ENCODE results near the gene PCSK6.
"Not testable (repeated sequence)": the region's sequence is repeated elsewhere in the genome, so short reads cannot be mapped to it uniquely, and the experiment has no call there.

Gene PCSK6

GRCh38 chr15:101361418-101361817, 128.1 kb downstream of the PCSK6 start:
- no peak overlapping the region for H3K4me3 ChIP-seq (ENCODE audit: low read depth, low read length)

- no peak overlapping the region for H3K4me3 ChIP-seq (ENCODE audit: low read depth, low read length)
Measured at GRCh38 chr15:101359365-101359947, 130.1 kb downstream of the PCSK6 start.

- H3K4me3 ChIP-seq (ENCODE audit: low read depth, low read length): no peak overlapping the region
Measured at GRCh38 chr15:101358895-101359294, 130.6 kb downstream of the PCSK6 start.

GRCh38 chr15:101357885-101358284, 131.6 kb downstream of the PCSK6 start:
- H3K4me3 ChIP-seq (ENCODE audit: low read depth, low read length): no peak overlapping the region

GRCh38 chr15:101357333-101357732, 132.2 kb downstream of the PCSK6 start:
- H3K4me3 ChIP-seq (ENCODE audit: low read depth, low read length): no peak overlapping the region

GRCh38 chr15:101356512-101357172, 132.9 kb downstream of the PCSK6 start:
- H3K4me3 ChIP-seq (ENCODE audit: low read depth, low read length): not testable (repeated sequence)

GRCh38 chr15:101355678-101356464, 133.6 kb downstream of the PCSK6 start:
- no peak overlapping the region for H3K4me3 ChIP-seq (ENCODE audit: low read depth, low read length)

- no peak overlapping the region for H3K4me3 ChIP-seq (ENCODE audit: low read depth, low read length)
Measured at GRCh38 chr15:101354891-101355623, 134.4 kb downstream of the PCSK6 start.

- no peak overlapping the region for H3K4me3 ChIP-seq (ENCODE audit: low read depth, low read length)
Measured at GRCh38 chr15:101353240-101353639, 136.3 kb downstream of the PCSK6 start.

- H3K4me3 ChIP-seq (ENCODE audit: low read depth, low read length): no peak overlapping the region
Measured at GRCh38 chr15:101351736-101352135, 137.8 kb downstream of the PCSK6 start.

GRCh38 chr15:101349047-101349951, 140.2 kb downstream of the PCSK6 start:
- no peak overlapping the region for H3K4me3 ChIP-seq (ENCODE audit: low read depth, low read length)

GRCh38 chr15:101348643-101349042, 140.9 kb downstream of the PCSK6 start:
- H3K4me3 ChIP-seq (ENCODE audit: low read depth, low read length): no peak overlapping the region

GRCh38 chr15:101348015-101348414, 141.5 kb downstream of the PCSK6 start:
- H3K4me3 ChIP-seq (ENCODE audit: low read depth, low read length): no peak overlapping the region

GRCh38 chr15:101347454-101347853, 142.1 kb downstream of the PCSK6 start:
- H3K4me3 ChIP-seq (ENCODE audit: low read depth, low read length): no peak overlapping the region

GRCh38 chr15:101346928-101347327, 142.6 kb downstream of the PCSK6 start:
- no peak overlapping the region for H3K4me3 ChIP-seq (ENCODE audit: low read depth, low read length)

- no peak overlapping the region for H3K4me3 ChIP-seq (ENCODE audit: low read depth, low read length)
Measured at GRCh38 chr15:101342056-101342455, 147.5 kb downstream of the PCSK6 start.

GRCh38 chr15:101338502-101339057, 150.9 kb downstream of the PCSK6 start:
- no peak overlapping the region for H3K4me3 ChIP-seq (ENCODE audit: low read depth, low read length)

- no peak overlapping the region for H3K4me3 ChIP-seq (ENCODE audit: low read depth, low read length)
Measured at GRCh38 chr15:101337976-101338375, 151.5 kb downstream of the PCSK6 start.

- H3K4me3 ChIP-seq (ENCODE audit: low read depth, low read length): not testable (repeated sequence)
Measured at GRCh38 chr15:101333907-101334789, 155.4 kb downstream of the PCSK6 start.
